Left cardiac atrium (tissue), 4 donors: ENCODE results near the gene DNAJC27. TPM values are rescaled to one million over a fixed set of nuclear protein-coding genes. Genes with fewer than 3 reads are reported as not detected.

Source experiments
- ATAC-seq, 2 donors: fragments of 200-7000 bp; cut with Tn5 transposase; one replicate each; pipeline ENCODE4 v1.9.1; 2020; ENCODE audit warnings: mild to moderate bottlenecking in 2 of 2, moderate library complexity in 2 of 2
- DNase-seq: peaks from one replicate; pipeline ENCODE4 v3.0.0-alpha.2; 2020
- intact Hi-C, 2 donors: fragments of 100-400 bp; cut with DNase I; formaldehyde crosslinking; loops; one replicate each; pipeline versions ENCODE4 v1.14.1 to v1.15.1; 2022 to 2023
- total RNA-seq, 2 donors: library from RNA; stranded (reverse); fragmentation: NEBNext Ultra II Directional; extraction: Animal tissue kit (Norgen Biotek cat#: 25700); gene quantifications; one replicate each; pipeline ENCODE4 v1.2.1, GENCODE V29; 2021
- donor health status: DM: no; HTN: yes; CAD: no.
- donor health status: DM: no; HTN: yes; CAD: no; lungs with severe emphysema.
- donor health status: DM: yes; HTN: yes; CAD: no.
- donor health status: Dilated cardiomyopathy.

Gene DNAJC27
- total RNA-seq, 2 donors from 2014 or later: 7.0 to 8.3 TPM

- intact Hi-C loops: loop anchor here in 1 of 2 donors (2.0 kb wide), 1 partner anchor 157 kb away; no protein-coding TSS in a partner anchor
- ATAC-seq (no peak), DNase-seq (no peak)
These were observed 2.1 kb upstream of the DNAJC27 start for GRCh38 chr2:24973812-24974211.

GRCh38 chr2:24972315-24972961 lies 683 bp upstream of the DNAJC27 start:
- DNase-seq (peak; percentile 37), ATAC-seq (peak in 1 of 2 donors; percentile 5)
- intact Hi-C loops: no loop called here

- DNase-seq: no peak
- peak; percentile 5 to 9 for ATAC-seq
- intact Hi-C loops: no loop called here
These were observed 544 bp downstream of the DNAJC27 start for GRCh38 chr2:24971286-24971535.

- no peak for DNase-seq
- no peak for ATAC-seq
- intact Hi-C loops: no loop called here
These were observed 1.1 kb downstream of the DNAJC27 start for GRCh38 chr2:24970483-24971285.

- DNase-seq (no peak), ATAC-seq (no peak)
- intact Hi-C loops: no loop called here
These were observed 2.0 kb downstream of the DNAJC27 start for GRCh38 chr2:24969784-24970183.

- DNase-seq (no peak), ATAC-seq (no peak)
- intact Hi-C loops: no loop called here
These were observed 9.9 kb downstream of the DNAJC27 start for GRCh38 chr2:24961903-24962302.

- intact Hi-C loops: no loop called here
- ATAC-seq (no peak), DNase-seq (no peak)
These were observed 12.0 kb downstream of the DNAJC27 start for GRCh38 chr2:24959761-24960160.

- ATAC-seq (no peak), DNase-seq (no peak)
- intact Hi-C loops: no loop called here
These were observed 13.3 kb downstream of the DNAJC27 start for GRCh38 chr2:24958411-24958935.

GRCh38 chr2:24957976-24958375 lies 13.8 kb downstream of the DNAJC27 start:
- ATAC-seq (no peak), DNase-seq (no peak)
- intact Hi-C loops: no loop called here

- ATAC-seq (no peak), DNase-seq (no peak)
- intact Hi-C loops: no loop called here
These were observed 14.5 kb downstream of the DNAJC27 start for GRCh38 chr2:24957221-24957620.

- no peak for ATAC-seq
- no peak for DNase-seq
- intact Hi-C loops: no loop called here
These were observed 15.8 kb downstream of the DNAJC27 start for GRCh38 chr2:24955921-24956320.

GRCh38 chr2:24955232-24955631 lies 16.5 kb downstream of the DNAJC27 start:
- DNase-seq (no peak), ATAC-seq (no peak)
- intact Hi-C loops: no loop called here

GRCh38 chr2:24950102-24950501 lies 21.7 kb downstream of the DNAJC27 start:
- no peak for ATAC-seq
- intact Hi-C loops: no loop called here
- no peak for DNase-seq

- ATAC-seq (peak in 1 of 2 donors; percentile 34), DNase-seq (no peak)
- intact Hi-C loops: no loop called here
These were observed 23.2 kb downstream of the DNAJC27 start for GRCh38 chr2:24948506-24948905.

- DNase-seq (no peak), ATAC-seq (peak in 1 of 2 donors; percentile 30)
- intact Hi-C loops: no loop called here
These were observed 24.1 kb downstream of the DNAJC27 start for GRCh38 chr2:24947561-24948157.

- intact Hi-C loops: no loop called here
- ATAC-seq (no peak), DNase-seq (no peak)
These were observed 25.8 kb downstream of the DNAJC27 start for GRCh38 chr2:24945907-24946306.

- no peak for ATAC-seq
These were observed 28.2 kb downstream of the DNAJC27 start for GRCh38 chr2:24943427-24944053.

GRCh38 chr2:24939353-24939752 lies 32.4 kb downstream of the DNAJC27 start:
- no peak for DNase-seq
- ATAC-seq: no peak
- intact Hi-C loops: no loop called here

More at GRCh38 chr2:24943427-24944053, 28.2 kb downstream of the DNAJC27 start:
- intact Hi-C loops: no loop called here
- no peak for DNase-seq

- intact Hi-C loops: no loop called here
- no peak for DNase-seq
- no peak for ATAC-seq
These were observed 34.5 kb downstream of the DNAJC27 start for GRCh38 chr2:24937236-24937635.

GRCh38 chr2:24935145-24935544 lies 36.6 kb downstream of the DNAJC27 start:
- no peak for DNase-seq
- no peak for ATAC-seq
- intact Hi-C loops: no loop called here
